ENCODE data around the gene SKIC8.

Gene SKIC8

GRCh38 chr15:78284758-78285157, 14.7 kb downstream of the SKIC8 start:
- DNase-seq: no peak

- no peak for DNase-seq
Measured at GRCh38 chr15:78282324-78282723, 17.1 kb downstream of the SKIC8 start.

DNA sequence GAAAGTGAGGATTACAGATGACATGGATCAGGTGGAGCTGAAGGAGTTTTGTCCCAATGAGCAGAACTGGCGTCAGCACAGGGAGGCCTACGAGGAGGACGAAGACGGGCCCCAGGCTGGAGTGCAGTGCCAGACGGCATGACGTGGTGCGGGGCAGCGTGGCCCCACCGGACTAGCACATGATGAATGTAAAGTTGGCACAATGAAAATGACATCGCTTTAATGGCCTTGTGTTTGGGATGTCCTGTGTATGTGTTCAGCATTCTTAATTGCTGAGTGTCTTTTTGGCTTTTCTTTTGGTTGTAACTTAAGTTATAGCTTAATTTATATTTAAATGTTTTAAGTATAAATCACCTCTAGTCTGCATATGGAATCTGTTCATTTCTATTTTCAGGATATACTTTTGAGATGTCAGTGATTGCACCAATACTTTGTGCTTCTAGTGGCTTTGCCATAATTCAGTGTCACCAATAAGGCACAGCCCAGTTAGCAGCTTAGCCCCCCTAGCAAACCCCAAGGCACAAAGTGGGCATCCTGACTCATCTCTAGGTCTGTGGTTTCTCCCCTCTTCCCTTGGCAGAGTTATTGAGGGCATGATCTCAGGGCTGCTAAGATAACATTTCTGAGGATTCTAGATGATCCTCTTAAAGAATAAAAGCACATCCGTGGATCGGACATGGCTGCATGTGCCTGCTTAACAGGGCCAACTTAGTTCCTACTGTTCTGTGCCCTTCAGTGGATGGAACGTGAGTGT, 18.9 kb downstream of the SKIC8 start:
- no peak for DNase-seq

- DNase-seq: no peak
Measured at GRCh38 chr15:78276064-78276943, 23.1 kb downstream of the SKIC8 start.

GRCh38 chr15:78274994-78275393, 24.4 kb downstream of the SKIC8 start:
- DNase-seq: no peak

DNA sequence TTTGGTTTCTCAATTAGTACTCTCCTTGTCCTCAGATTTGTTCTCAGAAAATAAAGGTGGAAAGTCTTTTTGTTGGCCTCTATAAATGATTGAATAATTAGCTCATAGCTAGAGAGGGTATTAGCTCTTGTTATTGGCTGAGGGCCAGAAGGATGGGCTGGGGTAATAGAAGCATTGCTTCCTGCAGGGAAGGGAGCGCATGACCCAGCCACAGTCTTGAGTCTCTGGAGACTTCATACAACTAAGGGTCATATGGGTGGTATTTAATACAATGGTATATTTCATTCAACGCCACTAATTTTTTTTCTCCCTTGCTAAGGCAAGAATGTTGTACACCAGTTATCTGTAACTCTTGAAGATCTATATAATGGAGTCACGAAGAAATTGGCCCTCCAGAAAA, 26.6 kb downstream of the SKIC8 start:
- peak; percentile 17 for DNase-seq

GRCh38 chr15:78272316-78272715, 27.1 kb downstream of the SKIC8 start:
- DNase-seq: no peak

DNA sequence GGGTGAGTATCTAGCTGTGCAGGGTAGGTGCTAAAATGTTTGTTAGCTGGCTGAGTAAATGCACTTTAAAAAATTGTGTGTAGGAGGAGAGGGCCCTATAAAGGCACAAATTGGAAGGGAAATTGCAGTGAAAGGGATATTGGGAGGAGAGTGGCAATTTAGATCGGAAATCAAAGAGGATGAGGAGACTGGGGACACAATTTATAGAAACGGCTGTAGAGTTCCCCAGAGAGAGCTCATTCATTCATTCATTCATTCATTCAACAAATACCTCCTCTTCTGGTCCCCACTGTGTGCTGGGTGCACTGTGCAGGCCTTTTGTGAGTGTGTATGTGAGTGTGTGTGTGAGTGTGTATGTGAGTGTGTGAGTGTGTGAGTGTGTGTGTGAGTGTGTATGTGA, 32.6 kb downstream of the SKIC8 start:
- no peak for DNase-seq

DNA sequence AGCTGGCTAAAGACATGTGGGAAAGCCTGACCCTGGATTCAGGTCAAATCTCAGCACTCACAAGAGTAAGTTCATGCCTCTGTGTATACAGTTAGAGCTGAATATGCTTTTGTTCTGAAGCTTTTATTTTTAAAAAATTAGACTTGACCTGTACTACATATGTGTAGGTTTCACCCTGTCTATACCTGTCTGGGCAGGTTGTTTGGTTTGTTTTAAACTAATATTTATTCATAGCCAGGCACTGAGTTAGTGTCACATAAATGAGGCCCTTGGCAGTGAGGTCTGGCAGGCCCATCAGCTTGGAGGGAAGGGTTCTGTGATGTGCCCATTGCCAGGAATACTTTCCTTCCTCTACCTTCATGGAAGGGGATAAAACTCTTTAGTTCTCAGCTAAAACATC, 33.2 kb downstream of the SKIC8 start:
- DNase-seq: no peak

DNA sequence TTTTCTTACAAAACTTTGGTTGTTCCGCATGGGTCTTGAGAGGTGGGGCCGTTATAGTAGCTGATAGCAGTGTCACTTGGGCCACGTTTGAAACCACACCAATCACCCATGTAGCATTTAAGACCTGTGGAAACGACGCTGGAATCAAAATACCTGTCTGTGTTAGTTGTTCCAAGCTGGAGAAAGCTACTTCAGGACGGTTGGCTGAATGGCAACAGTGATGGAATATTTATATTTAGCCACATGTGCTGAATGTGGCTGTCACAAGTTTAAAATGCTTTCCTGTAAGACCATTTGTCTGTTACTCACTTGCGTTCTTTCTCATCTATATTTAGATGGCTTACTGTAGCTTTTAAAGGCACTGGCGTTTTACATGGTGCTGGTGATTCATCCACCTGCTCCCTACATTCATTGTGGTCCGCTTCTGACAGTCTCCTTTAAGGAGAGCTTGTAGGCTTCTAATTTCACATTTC, 33.6 kb downstream of the SKIC8 start:
- no peak for DNase-seq

DNA sequence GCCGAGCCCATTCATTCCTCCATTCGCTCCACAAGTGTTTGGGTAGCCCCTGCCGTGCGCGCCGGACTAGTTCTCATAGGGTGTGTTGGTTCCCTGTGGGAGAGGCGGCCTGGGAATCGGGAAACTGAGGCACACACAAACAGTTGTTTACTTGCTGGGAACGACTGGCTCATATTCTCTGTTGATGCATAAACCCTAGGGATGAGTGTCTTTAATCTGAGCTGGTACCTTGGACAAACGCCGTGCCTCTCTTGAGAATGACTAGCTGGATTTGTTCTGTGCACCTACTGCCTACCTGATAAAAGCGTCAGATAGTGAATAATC, 34.3 kb downstream of the SKIC8 start:
- no peak for DNase-seq

DNA sequence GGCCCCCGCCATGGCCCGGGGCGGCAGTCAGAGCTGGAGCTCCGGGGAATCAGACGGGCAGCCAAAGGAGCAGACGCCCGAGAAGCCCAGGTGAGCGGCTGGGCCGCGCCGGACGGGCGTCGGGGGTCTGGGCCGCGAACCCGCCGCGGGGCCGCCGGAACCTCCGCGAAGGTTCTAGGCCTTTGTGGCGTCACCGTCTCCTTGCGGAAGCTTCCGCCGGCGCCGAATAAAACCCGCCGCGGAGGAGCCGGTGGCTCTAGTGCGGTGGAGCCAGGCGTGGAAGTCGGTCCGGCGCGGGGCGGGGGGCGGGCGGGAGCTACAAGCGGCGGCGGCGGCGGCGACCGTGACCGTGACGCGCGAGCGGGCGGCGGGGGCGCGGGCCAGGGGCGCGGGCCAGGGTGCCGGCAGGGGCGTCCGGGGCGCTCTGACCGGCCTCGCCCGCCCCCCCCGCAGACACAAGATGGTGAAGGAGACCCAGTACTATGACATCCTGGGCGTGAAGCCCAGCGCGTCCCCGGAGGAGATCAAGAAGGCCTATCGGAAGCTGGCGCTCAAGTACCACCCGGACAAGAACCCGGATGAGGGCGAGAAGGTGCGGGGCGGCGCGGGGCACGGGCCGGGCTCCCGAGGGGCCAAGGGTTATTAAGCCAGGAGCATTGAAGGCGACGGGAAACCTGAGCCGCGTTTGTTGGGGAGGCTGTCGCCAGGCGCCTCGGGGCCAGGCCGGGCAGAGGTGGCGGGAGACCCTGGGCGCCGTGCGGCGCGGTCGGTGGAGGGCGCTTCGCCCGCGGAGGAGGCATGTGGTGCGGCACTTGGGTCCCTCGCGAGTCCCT, 34.9 kb downstream of the SKIC8 start, which contains the start of gene DNAJA4:
TSS of gene DNAJA4 (plus strand) at position 259 of the 833 bp plus-strand sequence. CDS start at position 461, 202 bp downstream.
- DNase-seq: no peak

- no peak for DNase-seq
Measured at GRCh38 chr15:78263907-78264303, 35.5 kb downstream of the SKIC8 start.

DNA sequence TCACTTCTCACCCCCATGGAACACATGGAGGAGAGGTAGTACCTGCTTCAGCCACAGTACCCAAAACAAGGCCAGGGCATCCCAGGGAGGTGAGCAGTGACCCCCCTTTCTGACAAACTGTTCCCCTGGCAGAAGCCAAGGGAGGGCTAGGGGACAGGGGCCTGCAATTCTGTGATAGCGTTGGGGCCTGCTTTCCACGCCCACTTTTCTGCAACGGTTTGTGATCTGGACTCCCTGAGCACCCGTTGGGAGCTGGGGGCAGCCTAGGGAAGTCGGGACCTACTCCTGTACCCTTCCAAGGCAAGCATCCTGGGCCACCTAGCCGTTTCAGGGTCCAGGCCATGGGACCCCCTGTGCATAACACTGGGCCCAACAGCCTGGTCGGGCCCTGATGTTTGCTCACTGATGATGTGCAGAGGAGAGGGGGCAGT, 36.0 kb downstream of the SKIC8 start:
- no peak for DNase-seq

GRCh38 chr15:78261062-78261461, 38.3 kb downstream of the SKIC8 start:
- no peak for DNase-seq

GRCh38 chr15:78260489-78260888, 38.9 kb downstream of the SKIC8 start:
- DNase-seq: no peak

GRCh38 chr15:78259232-78259631, 40.2 kb downstream of the SKIC8 start:
- no peak for DNase-seq

- no peak for DNase-seq
Measured at GRCh38 chr15:78257681-78258080, 41.7 kb downstream of the SKIC8 start.

- DNase-seq: no peak
Measured at GRCh38 chr15:78256044-78256437, 43.4 kb downstream of the SKIC8 start.

DNA sequence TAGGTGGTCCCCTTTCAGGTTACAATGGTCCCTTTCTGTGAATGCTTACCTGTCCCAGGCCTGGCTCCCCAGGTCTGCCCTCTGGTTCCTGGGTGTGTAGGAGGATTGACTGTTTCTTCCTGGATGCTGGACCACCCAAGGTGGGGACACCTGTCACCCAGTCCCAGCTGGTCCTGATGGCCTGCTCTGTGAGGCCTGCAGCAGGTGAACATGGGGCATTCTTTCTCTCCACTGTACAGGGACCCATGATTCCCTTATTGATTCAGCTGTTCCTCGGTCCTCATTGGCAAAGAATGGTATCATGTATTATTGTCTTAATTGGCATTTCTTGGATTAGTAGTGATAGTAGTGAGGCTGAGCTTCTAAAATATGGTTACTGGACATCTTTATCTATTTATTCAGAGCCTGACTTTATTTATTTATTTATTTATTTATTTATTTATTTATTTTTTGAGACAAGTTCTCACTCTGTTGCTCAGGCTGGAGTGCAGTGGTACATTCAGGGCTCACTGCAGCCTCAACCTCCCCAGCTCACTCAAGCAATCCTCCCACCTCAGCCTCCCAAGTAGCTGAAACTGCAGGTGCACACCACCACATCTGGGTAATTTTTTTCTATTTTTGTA, 43.9 kb downstream of the SKIC8 start:
- no peak for DNase-seq

DNA sequence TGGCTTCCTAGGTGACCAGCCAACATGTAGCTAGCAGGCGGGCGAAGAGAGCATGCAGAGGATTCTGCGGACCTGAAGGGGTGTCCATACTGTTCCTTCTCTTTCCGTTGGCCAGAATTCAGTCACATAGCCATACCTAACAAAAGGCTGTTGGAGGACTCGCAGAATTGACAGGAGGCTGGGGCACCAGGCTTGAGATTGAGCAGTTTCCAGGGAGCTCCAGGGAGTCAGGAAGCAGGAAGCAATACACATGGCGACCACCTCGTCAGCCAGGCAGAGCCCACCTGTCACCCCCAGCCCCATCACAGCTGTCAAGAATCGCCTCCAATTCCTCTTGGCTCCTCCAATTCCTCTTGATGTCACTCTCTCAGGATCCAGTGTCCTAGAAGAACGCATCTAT, 48.3 kb downstream of the SKIC8 start:
- DNase-seq: no peak

DNA sequence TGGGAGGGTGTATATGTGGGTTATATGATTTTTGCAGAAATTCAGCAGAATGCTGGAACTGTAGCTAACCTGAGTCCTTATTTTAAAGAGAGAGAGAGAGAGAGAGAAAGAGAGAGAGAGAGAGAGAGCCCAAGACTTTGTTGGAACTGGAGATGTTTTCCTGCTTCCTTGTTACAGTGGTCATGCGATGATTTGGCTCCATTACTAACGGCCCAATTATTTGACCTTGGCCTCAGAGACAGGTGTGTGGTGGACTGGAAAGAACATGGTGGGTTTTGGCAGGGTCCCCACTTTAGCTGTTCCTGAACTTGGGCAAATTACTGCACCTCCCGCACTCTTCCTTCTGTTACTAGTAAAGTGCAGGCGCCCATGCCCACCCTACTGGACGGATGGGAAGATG, 50.3 kb downstream of the SKIC8 start:
- no peak for DNase-seq

- DNase-seq: peak; percentile 43
Measured at GRCh38 chr15:78247911-78248310, 51.5 kb downstream of the SKIC8 start.

Data from NCI-H524 treated with DMSO at 0.1 percent for 48 hours (cell line).